WERI-Rb-1 (cell line): ENCODE results near the gene TMEM8B.

Experiments used
- DNase-seq: peaks from one replicate; pipeline ENCODE4 v3.0.0-alpha.2; 2020
- H3K27ac ChIP-seq: fragments of 250-450 bp; sonication (Bioruptor Pico); 2 replicates; pipeline ENCODE4 v1.5.1; 2020; ENCODE audit warnings: mild to moderate bottlenecking, moderate library complexity
- H3K27me3 ChIP-seq: fragments of 250-450 bp; sonication (Bioruptor Pico); 2 replicates; pipeline ENCODE4 v1.5.1; 2021; ENCODE audit warnings: mild to moderate bottlenecking, low read depth, moderate library complexity; ENCODE audit not compliant: insufficient read depth, severe bottlenecking
- H3K36me3 ChIP-seq: fragments of 250-450 bp; sonication (Bioruptor Pico); 2 replicates; pipeline ENCODE4 v1.5.1; 2020; ENCODE audit warnings: mild to moderate bottlenecking, moderate library complexity
- H3K4me3 ChIP-seq: 2 replicates; pipeline ENCODE4 v1.5.1; 2011; ENCODE audit warnings: low read depth, mild to moderate bottlenecking, control low read depth, low read length
- H3K9me3 ChIP-seq: fragments of 250-450 bp; sonication (Bioruptor Pico); 2 replicates; pipeline ENCODE4 v1.5.1; 2021; ENCODE audit warnings: mild to moderate bottlenecking, moderate library complexity; ENCODE audit not compliant: severe bottlenecking
- TF ChIP-seq, protein P1 (sequence below): IDR thresholded peaks from 2 replicates; pipeline ENCODE4 v1.5.1; 2011; ENCODE audit warnings: low read depth, mild to moderate bottlenecking, control low read depth, inconsistent platforms, low read length

The TMEM8B gene

DNA sequence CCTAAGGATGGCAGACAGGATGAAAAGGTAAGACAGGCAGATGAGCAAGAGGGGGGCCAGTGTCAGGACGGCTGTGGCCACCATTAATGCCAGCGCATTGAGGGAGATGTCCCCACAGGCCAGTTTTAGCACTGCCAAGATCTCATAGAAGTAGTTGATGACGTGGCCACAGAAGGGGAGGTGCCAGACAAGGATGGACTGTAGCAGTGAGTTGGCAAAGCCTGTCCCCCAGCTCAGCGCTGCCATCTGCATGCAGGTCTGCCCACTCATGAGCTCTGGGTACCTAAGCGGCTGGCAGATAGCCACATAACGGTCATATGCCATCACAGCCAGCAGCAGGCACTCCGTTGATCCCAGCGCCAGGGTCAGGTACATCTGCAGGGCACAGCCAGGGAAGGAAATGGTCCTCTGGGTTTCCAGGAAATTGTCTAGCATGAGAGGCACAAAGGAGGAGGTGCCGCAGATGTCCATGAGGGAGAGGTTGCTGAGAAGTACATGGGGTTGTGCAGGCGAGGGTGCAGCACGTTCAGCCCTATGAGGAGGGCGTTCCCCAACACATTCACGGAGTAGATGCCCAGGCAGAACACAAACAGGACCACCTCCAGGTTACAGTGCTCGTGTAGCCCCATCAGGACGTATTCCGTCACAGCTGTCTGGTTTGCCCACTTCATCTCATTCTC, 30.4 kb downstream of the TMEM8B start:
- Histone ChIP-seq H3K9me3 (no peaks in the 10 kb centered on the region), H3K36me3 (no peaks in the 10 kb centered on the region), H3K4me3 (no peak overlapping the region), H3K27ac (no peak overlapping the region), H3K27me3 (no peaks in the 10 kb centered on the region)
- TF ChIP-seq, protein P1, sequence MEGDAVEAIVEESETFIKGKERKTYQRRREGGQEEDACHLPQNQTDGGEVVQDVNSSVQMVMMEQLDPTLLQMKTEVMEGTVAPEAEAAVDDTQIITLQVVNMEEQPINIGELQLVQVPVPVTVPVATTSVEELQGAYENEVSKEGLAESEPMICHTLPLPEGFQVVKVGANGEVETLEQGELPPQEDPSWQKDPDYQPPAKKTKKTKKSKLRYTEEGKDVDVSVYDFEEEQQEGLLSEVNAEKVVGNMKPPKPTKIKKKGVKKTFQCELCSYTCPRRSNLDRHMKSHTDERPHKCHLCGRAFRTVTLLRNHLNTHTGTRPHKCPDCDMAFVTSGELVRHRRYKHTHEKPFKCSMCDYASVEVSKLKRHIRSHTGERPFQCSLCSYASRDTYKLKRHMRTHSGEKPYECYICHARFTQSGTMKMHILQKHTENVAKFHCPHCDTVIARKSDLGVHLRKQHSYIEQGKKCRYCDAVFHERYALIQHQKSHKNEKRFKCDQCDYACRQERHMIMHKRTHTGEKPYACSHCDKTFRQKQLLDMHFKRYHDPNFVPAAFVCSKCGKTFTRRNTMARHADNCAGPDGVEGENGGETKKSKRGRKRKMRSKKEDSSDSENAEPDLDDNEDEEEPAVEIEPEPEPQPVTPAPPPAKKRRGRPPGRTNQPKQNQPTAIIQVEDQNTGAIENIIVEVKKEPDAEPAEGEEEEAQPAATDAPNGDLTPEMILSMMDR = no peak
- DNase-seq = no peak

DNA sequence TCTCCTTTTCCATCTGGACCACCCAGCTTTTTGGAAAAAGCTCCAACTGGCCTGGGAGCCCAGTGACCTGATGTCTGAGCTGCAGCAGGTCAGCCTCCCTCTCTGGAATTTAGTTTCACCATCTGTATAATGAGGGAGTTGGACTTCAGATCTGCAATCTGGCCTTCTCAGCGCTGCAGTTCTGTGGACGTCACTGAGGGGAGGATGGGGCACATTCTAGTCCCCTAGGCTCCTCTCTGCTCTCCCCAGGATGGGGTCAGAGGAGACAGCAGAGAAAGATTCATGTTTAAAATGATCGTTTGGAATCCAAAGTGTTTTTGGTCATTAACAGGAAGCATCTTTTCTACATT, 30.9 kb downstream of the TMEM8B start:
- no peak overlapping the region for H3K4me3 ChIP-seq
- H3K36me3 ChIP-seq = no peaks in the 10 kb centered on the region
- no peak for DNase-seq
- H3K27ac ChIP-seq = no peak overlapping the region
- no peaks in the 10 kb centered on the region for H3K27me3 ChIP-seq
- H3K9me3 ChIP-seq = no peaks in the 10 kb centered on the region
- TF ChIP-seq, protein P1 = no peak

DNA sequence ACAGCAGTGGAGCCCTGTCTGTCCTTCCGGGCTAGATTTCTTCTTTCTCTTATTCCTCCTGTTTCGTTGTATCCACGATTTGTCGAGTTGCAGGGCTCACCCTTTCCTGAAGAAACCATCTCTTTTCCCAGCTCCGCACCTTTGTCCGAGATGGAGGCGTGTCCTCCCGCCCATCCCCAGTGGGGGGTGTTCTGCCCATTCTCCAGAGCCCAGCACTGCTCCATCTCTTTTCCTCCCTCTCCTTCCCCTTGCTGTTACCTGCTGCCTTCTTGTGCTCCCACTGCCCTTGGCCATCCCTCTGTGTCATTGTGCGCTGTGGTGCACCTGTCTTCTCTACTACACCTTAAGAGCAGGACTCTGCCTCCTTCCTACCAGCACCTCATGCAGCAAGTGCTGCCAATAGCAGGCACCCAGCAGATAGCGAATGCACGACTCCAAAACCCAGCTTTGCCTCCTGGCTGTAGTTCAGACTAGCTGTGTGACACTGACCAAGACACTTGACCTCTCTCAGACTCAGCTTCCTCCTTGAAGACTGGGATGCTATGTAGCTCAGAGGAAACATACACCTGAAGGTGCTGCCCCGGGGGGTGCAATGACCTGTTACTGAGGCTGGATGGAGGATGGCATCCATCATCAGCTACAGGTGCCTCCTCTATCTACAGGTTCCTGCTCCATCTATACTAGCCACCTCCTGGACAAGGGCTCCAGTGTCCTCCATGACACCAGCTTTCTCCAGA, 32.3 kb downstream of the TMEM8B start:
- TF ChIP-seq, protein P1 = no peak
- DNase-seq = no peak
- Histone ChIP-seq H3K4me3 (no peak overlapping the region), H3K27ac (no peak overlapping the region), H3K27me3 (no peaks in the 10 kb centered on the region), H3K9me3 (no peaks in the 10 kb centered on the region), H3K36me3 (no peaks in the 10 kb centered on the region)

DNA sequence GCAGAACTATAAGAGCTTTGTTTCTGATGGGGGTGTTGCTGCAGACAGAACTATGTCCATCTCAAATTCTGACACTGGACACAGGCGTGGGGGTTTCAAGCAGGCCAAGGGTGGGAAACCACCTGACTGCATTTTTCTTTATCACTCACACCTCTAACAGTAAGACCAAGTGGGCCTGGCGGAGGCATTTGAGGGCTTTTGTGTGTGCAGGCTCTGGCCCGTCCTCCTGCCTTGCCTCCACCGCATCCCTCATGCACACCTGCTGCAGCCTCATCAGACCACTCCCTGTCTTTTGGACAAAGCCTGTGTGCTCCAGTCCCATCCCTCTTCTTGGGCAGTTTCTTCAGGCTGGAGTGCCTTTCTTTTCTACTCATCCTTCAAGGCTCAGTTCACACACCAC, 33.3 kb downstream of the TMEM8B start:
- no peak overlapping the region for H3K27ac ChIP-seq
- DNase-seq = no peak
- no peak overlapping the region for H3K4me3 ChIP-seq
- no peaks in the 10 kb centered on the region for H3K9me3 ChIP-seq
- H3K36me3 ChIP-seq = no peaks in the 10 kb centered on the region
- TF ChIP-seq, protein P1 = no peak
- no peaks in the 10 kb centered on the region for H3K27me3 ChIP-seq

DNA sequence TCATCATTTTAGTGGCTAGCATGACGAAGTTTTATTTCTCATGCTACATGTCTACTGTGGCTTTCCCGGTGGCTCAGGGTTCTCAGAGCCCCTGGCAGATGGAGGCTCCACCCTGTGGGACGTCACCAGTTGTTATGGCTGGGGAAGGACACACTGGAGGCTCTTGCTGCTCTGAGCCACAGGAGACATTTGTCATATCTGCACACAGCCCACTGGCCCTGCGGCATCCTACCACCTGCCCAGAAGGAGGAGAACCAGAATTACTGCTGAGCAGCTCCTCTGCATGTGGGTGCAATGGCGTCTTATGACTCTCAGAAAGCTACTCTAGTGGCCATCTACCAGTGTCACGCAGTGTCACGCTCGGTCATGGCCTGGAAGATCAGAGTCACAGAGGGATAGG, 34.6 kb downstream of the TMEM8B start:
- Histone ChIP-seq H3K27ac (no peak overlapping the region), H3K27me3 (no peaks in the 10 kb centered on the region), H3K9me3 (no peaks in the 10 kb centered on the region), H3K4me3 (no peak overlapping the region), H3K36me3 (no peaks in the 10 kb centered on the region)
- TF ChIP-seq, protein P1 = no peak
- no peak for DNase-seq
